Midbrain (tissue), 1 donor: ENCODE results near the gene PLEKHB2.
"Not testable (repeated sequence)": the region's sequence is repeated elsewhere in the genome, so short reads cannot be mapped to it uniquely, and the experiment has no call there.

ENCODE experiments used
- DNase-seq: peaks from one replicate; lab custom pipeline; 2025; lab: John Stamatoyannopoulos, UW

The PLEKHB2 gene

DNA sequence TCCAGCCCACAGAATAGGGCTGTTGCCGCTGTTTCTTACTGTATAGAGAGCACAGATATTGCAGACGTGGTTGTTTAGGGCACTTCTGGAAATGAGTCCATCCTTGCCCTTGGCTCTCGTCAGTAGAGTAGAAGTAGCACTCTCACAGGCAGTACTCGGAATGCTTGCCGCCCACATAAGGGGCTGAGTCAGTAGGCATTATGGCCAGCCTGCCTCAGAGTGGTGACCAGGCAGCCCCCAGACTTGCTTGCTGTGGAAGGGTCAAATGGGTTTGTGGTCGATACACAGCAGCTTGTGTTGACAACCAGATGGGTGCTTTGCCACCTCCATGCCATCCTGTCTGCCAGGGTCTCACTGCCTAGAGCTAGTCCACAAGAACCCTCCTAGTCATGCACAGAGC, 38.7 kb downstream of the PLEKHB2 start:
- DNase-seq = no peak

DNA sequence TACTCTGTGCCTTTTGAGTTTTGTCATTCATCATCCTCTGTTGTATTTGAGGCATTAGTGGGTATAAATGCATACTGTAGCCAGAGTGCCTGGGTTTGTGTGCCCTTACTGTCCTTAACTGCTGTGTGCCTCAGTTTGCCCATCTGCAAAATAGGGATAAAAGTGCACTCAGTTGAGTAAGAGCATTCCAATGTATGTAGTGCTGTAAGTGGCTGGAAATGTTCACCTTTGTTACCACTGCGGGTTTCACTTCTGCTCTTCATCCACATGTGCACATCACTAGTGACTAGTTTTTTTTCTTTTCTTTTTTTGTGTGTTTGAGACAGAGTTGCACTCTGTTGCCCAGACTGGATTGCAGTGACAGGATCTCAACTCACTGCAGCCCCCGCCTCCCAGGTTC, 39.9 kb downstream of the PLEKHB2 start:
- DNase-seq = no peak

DNA sequence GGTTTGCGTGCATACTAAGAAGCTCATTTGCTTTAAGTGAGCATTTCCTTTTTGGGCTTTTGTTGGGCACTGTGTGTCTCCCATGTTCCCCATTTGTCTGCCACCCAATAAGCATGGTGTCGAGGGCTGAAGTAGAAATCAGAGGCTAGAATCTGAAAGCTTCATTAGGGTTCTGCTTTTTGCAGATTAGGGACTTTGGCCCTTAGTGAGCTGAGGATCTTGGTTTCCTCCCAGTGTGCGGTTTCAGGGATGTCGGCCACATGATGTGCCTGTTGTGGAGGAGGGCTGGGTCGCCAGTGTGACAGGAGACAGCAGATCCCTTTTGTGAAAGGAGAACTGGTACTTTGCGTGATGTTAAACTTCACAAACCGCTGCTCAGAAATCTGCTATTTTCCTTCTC, 41.1 kb downstream of the PLEKHB2 start:
- peak; percentile 1 for DNase-seq

DNA sequence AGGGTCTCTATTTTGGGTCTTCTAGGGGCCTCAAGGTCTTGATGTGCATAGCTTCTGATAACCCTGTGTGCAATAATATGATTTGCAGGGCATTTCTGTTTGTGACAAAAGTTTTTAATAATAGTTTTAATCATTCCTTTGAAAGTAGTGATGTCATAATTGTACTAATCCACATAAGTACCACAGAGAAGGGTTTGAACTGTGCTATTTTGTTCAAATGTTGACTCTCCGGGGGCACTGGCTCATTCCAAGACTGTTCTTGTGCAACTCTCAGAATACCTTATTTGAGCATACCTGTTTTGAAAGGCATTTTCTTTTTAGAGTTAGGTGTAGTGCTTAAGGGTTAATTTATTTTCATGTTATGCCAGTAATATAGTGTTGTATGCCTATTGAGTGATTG, 41.6 kb downstream of the PLEKHB2 start:
- DNase-seq = no peak

DNA sequence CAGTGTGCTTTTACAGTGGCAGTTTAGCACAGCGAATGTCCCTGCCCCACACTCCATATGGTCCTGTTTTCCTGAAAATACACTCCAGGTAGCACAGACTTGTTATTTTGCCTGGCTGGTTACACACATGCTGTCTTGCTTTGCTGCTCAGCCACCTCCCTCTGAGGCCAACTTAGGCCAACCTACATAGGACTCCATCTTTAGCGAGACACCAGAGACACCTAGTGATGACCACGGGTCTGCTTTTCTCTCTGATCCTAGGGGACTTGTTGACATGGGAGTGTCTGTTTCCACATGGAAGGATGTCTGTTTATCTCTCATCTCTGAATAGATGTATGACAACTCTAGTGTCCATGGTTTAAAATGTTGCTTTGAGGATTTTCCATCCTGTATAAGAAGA, 43.3 kb downstream of the PLEKHB2 start:
- peak; percentile 32 for DNase-seq

DNA sequence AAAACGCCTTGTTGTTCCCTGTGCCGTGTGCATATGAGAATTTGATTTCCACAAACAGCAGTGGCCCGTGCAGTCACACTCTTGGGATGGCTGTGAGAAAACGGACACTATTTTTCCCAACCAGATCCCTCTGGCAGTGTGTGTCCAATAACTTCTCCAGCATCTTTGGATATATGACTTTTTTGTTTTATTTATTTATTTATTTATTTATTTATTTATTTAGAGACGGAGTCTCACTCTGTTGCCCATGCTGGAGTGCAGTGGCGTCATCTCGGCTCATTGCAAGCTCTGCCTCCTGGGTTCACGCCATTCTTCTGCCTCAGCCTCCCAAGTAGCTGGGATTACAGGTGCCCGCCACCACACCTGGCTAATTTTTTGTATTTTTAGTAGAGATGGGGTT, 45.0 kb downstream of the PLEKHB2 start:
- DNase-seq = not testable (repeated sequence)

DNA sequence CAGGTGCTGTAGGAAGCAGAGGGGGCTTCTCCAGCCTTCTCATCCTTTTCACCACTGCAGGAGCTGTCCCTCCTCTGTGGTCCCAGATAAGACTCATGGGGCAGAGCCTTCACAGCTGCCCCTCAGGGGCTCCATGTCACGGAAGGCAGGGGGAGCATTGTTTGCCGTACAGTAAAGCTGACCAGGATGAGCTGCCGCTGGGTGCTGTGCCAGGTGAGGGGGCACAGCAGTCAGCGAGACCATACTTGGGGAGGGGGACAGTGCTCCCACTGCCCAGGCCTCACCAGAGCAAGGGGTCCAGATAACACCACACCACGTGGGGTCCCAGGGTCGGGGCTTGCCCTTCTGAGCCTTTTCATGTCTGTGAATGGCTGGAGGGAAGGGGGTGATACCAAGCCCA, 46.3 kb downstream of the PLEKHB2 start:
- DNase-seq = no peak

DNA sequence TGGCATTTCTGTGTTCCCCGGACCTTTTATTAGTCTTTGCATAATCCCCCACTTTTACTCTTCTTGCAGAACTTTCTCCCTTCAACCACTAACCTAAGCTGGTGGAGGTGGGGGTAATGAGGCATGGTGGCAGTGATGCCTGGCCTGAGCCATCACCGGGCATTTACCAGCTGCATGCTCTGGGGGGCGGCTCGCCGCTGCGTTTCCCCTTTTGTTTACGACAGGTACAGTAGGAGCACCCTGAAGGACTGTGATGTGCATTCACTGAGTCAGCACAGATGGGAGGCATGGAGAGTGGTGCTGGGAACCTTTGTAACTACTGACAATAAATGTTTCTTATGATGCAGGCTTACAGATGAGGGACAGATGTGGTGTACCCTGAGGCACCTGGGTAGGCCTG, 46.9 kb downstream of the PLEKHB2 start:
- no peak for DNase-seq

DNA sequence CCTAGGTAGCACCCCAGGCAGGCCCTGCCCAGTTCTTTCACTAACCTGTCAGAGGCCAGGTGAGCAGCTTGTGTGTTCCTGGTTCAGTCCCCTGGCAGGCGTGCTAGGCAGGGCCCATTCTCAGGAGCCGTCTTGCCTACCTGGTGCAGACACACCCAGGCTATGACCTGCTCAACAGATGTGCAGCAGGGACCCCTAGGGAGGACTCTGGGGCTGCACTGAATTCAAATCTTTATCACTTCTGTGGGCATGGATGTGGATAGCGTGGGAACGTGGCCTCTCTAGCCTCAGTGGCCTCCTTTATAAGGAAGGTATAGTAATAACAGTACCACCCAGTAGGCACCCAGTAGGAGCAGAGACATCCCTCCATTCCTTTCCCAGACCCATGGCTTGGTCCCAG, 48.4 kb downstream of the PLEKHB2 start:
- no peak for DNase-seq

DNA sequence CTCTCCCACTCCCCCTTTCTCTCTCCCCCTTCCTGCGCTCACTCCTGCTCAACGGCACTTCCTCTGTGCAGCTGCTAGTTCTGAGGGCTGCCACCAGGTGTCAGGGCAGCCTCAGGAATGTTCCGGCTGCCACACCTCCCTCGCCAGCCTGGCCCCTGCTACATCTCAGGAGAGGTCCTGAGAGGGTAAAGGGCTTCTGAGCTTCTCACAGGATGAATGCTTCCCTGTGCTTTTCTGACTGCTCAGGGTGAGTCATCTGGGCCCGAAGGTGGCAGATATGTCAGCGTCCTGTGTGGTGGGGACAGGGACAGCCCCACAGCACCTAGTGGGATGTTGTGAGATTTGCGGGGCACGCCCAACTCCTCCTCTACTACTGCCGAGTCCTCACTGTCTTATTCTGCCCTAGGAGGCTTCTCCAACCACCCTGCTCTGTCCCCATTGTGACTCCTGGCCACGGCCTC, 49.0 kb downstream of the PLEKHB2 start:
- DNase-seq = peak; percentile 63

DNA sequence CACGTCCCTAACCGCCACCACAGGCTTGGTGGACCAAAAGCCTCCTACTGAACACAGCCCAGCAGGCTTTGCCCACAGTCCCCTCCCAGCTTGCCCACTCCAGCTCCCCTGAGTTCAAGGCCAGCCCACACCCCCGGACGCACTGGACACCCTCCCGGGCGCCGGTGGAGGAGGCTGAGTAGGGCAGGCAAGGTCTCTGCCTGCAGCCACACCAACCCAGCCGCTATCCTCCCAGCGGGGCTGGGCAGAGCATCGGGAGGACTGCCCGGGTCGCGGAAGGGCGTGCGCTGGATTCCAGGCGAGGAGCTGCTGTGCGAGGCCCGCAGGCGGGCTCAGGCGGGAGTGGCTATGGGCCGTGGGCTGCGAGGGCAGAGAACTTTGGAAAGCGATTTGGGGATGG, 49.5 kb downstream of the PLEKHB2 start:
- no peak for DNase-seq

DNA sequence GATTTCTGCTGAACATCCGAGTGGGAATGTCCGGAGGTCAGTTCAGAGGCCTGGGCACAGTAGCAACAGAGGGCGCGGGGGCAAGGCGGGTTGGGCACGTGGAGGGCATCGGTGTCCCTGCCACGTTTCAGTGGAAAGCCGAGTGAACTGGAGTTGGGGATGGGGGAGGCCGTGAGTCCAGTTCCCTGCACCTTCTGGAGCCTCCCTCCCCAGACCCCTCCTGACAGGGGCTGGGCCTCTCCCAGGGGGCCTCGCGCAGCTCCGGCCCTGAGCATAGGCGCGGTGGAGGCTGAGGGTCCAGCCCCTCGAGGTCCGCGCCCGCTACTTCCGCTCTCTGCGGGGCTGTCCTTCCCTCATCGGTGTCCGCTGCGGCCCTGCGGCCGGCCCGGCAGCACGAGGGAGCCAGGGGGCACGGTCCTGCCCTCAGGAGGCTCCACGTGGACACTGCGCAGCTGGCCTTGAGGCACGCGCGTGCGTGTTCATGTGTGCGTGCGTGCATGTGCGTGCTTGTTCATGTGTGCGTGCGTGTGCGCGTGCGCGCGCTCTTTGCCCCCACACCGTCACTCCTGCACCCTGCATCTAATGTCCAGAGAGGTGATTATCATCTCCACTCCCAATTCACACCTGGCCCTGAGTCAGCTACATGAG, 50.2 kb downstream of the PLEKHB2 start:
- no peak for DNase-seq

DNA sequence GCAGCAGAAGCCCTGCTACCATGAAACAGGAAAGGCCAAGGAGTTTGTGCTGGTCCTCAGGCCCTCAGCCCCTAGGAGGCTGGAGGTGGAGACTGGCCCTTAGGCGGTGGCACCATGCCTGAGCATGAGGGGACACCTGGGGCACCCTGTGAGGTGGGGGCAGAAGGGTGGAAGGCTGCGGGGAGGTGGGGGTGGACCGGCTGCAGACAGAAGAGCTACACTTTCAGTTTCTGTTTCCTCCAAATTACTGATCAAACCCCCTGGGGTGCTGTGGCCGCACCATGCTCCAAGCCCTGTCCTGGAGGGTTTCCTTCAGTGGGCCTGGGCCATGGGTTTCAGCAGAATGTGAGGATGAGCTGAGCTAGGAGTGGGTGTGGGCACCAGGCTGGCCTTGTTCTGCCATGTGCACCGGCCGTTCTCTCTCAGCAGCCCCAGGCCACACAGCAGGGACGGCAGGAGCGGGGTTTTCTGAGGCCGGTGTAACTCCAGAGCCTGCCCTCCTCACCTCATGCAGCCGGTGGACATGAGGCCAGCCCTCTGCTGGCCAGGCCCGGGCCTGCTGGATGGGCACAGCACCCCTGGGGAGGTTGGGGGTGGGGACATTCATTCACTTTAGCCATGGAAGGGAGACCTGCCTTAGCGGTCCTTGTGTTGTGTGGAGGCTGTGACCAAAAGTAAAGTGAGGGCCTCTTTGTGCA, 51.5 kb downstream of the PLEKHB2 start:
- no peak for DNase-seq

DNA sequence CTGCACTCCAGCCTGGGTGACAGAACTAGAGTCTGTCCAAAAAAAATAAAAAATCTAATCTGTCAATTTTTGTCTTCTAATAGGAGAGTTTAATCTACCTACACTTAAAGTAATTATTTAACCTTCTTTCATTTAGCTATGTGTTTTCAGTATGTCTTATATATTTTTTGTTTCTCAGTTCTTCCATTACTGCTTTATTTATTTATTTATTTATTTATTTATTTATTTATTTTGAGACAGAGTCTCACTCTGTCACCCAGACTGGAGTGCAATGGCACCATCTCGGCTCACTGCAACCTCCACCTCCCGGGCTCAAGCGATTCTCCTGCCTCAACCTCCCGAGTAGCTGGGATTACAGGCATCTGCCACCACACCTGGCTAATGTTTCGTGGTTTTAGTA, 60.4 kb downstream of the PLEKHB2 start:
- not testable (repeated sequence) for DNase-seq

DNA sequence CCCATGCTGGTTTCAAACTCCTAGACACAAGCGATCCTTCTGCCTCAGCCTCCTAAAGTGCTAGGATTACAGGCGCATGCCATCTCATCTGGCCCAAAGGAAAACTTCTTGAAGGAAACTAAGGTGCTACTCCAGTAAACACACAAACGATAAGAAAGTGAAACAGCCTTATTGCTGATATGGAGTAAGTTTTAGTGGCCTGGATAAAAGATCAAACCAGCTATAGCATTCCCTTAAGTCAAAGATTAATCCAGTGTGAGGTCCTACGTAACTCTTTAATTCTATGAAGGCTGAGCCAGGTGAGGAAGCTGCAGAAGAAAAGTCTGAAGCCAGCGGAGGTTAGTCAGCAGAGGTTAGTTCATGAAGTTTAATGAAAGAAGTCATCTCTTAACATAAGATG, 63.4 kb downstream of the PLEKHB2 start:
- no peak for DNase-seq

DNA sequence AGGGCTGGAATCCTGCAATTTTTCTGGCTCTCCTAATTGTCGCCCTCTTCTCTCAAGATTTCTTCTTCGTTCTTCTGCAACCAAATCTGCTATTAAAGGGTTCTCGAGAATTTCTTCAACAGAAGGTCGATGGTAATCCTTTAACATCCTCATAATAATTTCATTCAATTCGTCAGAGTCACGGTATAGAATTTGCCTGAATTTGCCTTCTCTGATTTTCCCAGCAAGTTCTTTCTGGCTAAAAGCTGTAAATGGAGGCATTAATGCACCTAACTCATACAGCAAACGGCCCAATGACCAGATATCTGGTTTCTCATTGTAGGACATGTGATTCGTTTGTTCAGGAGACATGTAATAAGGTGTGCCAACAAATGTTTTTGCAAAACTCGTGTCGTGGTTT, 72.9 kb downstream of the PLEKHB2 start:
- DNase-seq = not testable (repeated sequence)

DNA sequence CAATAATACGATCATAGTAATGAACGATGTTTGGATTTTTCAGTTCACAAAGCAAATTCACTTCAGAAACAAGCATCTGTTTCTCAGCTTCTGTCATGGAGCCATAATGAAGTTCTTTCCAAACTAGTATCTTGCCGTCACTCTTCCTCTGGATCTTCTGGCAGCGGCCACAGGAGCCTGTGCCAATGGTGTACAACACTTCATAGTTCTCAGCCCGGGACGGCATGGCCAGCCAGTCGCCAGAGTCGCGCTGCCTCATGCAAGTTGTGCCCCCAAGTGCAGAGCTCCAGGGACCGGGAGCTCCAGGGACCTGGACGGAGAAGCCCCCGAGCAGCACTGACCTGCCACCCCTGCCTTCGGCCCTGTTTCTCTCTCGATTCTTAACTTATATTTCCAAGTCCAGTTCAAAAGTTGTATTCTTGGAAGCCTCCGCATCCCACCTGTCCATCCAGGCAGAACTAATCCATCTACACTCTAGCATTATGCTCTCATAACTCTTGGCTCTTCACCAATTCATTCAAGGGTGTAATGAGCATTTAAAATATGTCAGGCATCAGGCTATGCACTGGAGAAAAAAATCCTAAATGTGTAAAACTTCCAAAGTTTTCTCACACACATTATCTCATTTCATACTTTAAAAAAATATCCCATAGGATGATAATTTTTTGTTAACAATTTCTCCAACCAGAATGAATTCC, 73.7 kb downstream of the PLEKHB2 start:
- not testable (repeated sequence) for DNase-seq

DNA sequence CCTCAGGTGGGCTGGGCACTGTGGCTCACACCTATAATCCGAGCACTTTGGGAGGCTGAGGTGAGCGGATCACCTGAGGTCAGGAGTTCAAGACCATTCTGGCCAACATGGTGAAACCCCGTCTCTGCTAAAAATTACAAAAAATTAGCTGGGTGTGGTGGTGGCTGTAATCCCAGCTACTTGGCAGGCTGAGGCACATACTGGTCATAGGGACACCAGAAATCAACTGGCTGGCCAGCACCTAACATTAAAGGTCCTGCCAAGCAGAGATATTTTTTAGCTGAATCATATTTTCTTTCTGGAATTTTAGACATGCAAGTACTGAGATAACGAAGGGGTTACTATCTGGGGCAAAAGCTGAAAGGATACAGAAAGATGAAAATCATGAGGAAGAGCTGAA, 76.3 kb downstream of the PLEKHB2 start:
- DNase-seq = not testable (repeated sequence)

DNA sequence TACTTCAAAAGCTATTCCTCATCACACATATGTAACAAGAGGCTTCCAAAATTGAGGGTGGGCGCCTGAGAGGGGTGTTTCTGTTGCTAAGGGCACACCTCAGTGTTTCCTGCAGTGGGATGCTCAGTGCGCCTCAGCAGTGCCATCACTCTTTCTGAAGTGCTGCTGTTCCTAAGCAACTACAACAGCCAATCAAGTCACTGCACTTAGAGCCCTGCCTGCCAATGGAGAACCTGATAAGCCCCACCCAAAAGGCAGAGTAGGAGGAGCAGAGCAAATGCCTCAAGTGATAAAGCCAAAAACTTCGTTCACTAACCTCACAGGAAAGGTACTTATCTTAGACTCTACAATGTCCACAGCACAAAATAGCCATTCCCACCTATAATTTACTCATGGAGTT, 88.3 kb downstream of the PLEKHB2 start:
- not testable (repeated sequence) for DNase-seq

DNA sequence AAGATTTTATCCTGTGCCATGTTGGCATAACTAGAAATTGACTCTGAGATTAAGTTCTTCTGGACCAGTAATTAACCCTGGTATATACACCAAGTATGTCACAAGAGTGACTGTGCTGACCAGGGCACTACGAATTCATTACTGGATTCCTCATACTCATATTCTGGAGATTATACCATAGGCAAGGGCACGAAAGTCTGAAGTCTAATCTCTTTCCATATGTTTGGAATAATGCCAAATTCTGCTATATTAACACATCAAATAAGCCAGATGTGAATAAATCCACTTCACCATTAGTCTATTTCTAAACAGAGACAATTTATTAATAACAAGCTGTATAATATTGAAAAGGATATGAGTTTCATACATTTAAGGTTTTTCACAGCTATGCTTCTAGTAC, 91.0 kb downstream of the PLEKHB2 start:
- not testable (repeated sequence) for DNase-seq
